ENCODE results near the gene RPP30. TPM values are rescaled to one million over a fixed set of nuclear protein-coding genes. Genes with fewer than 3 reads are reported as not detected.

Gene RPP30
- total RNA-seq, 3 donors from 2014 or later, result 31.8 to 48.7 (median 40.3) TPM

DNA sequence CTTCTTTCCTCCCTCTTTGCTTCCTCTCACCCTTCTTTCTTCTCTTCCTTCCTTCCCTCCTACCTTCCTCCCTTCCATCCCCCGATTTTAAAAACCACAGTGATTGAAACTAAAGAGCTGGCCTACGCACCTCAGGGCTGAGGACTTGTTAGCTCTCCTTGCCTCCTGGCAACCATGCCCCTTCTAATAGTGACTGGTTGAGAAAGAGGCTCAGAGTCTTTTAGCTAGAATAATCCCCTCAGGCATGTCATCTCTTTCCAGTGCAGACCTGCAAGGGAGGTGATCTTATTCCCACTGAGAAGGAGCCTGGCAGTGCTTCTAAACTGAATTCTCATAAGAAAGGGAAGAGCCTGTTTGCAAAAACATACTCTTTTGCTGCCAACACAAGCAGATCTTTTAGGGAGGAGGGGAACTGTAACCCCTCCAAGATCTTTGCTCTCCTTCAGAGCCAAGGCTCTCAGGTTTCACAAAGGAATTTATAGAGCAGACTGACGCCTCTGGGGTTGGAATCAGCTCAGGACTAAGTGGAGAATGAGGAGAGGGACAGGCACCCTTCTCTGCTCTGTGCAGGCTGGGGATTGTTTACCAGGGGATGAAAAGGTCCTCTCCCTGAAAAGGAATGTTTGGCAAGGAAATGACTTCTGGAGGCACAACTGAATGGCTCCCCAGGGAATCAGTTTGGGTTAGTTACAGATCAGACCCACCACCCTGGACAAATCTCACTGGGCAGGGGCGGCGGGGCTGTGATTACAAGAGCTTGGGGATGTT, 58.5 kb downstream of the RPP30 start:
- H3K27ac ChIP-seq, result peak overlapping the region; percentile 62 to 87
- DNase-seq (ENCODE audit: low spot score in 2 of 2), result peak in 1 of 2 donors; percentile 65
- intact Hi-C loops (cut with DNase I; ENCODE audit: low total_unique reads), result no loop called here

DNA sequence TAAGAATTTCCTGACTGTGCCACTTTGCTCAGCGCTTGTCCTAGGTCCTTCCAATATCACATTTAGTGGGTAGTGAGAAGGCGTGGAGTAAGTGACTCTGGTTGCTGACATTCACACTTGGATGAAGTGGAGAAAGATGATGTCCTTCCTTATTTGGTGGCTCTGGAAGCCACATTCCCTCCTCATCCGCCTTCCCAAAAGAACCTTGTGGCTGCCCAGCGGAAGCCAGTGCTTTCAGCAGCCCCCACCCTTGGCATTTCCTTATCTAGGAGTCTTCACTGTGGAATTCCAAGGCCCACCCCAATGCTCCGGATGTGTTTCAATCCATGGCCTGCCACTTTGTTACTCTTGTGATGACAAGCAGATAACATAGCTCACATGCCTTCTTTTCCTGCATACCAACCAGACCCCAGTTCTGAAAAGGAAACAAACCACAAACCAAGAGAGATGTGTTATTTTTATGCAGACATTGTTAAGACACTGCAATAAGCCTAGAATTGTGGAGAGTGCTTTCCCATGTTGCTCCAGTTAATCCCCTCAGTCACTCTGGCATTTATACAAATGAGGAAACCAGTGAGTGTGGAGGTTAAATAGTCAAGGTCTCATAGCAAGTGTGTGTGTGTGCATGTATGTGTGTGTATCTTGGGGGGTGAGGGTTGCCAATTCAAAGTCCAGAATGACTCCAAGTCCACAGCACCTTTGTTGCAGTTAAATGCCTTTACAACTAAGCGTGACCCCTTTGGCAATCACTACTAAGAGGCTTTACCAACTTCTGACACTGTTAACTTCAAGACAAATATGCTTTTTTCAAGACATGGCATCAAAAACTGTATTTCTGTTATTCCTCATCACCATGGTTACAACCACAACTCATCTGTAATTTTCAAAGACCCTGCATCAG, 59.4 kb downstream of the RPP30 start:
- peak in 1 of 2 donors; percentile 70 for DNase-seq (ENCODE audit: low spot score in 2 of 2)
- intact Hi-C loops (cut with DNase I; ENCODE audit: low total_unique reads), result no loop called here
- peaks cover 0 to 9% of the 10 kb centered on the region in 2 donors for H3K4me1 ChIP-seq
- no peaks in the 10 kb centered on the region for H3K36me3 ChIP-seq
- TF ChIP-seq, protein P1, sequence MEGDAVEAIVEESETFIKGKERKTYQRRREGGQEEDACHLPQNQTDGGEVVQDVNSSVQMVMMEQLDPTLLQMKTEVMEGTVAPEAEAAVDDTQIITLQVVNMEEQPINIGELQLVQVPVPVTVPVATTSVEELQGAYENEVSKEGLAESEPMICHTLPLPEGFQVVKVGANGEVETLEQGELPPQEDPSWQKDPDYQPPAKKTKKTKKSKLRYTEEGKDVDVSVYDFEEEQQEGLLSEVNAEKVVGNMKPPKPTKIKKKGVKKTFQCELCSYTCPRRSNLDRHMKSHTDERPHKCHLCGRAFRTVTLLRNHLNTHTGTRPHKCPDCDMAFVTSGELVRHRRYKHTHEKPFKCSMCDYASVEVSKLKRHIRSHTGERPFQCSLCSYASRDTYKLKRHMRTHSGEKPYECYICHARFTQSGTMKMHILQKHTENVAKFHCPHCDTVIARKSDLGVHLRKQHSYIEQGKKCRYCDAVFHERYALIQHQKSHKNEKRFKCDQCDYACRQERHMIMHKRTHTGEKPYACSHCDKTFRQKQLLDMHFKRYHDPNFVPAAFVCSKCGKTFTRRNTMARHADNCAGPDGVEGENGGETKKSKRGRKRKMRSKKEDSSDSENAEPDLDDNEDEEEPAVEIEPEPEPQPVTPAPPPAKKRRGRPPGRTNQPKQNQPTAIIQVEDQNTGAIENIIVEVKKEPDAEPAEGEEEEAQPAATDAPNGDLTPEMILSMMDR (IDR thresholded peaks at IDR 0.05), result no peak
- TF ChIP-seq POLR2AphosphoS5 (IDR thresholded peaks at IDR 0.05), result peak in 1 of 3 donors; percentile 10
- TF ChIP-seq POLR2A (IDR thresholded peaks at IDR 0.05), result no peak
- no peak overlapping the region for H3K4me3 ChIP-seq
- H3K27me3 ChIP-seq, result no peaks in the 10 kb centered on the region
- no peaks in the 10 kb centered on the region for H3K9me3 ChIP-seq
- H3K27ac ChIP-seq, result peak overlapping the region; percentile 62 to 87

More for the DNA sequence above, 58.5 kb downstream of the RPP30 start:
- Histone ChIP-seq H3K4me3 (no peak overlapping the region), H3K27me3 (no peaks in the 10 kb centered on the region), H3K36me3 (no peaks in the 10 kb centered on the region), H3K9me3 (no peaks in the 10 kb centered on the region), H3K4me1 (peaks cover 0 to 9% of the 10 kb centered on the region in 2 donors)
- TF ChIP-seq, protein P1 (IDR thresholded peaks at IDR 0.05), result no peak
- TF ChIP-seq POLR2AphosphoS5 (IDR thresholded peaks at IDR 0.05) (no peak), POLR2A (IDR thresholded peaks at IDR 0.05) (no peak)

DNA sequence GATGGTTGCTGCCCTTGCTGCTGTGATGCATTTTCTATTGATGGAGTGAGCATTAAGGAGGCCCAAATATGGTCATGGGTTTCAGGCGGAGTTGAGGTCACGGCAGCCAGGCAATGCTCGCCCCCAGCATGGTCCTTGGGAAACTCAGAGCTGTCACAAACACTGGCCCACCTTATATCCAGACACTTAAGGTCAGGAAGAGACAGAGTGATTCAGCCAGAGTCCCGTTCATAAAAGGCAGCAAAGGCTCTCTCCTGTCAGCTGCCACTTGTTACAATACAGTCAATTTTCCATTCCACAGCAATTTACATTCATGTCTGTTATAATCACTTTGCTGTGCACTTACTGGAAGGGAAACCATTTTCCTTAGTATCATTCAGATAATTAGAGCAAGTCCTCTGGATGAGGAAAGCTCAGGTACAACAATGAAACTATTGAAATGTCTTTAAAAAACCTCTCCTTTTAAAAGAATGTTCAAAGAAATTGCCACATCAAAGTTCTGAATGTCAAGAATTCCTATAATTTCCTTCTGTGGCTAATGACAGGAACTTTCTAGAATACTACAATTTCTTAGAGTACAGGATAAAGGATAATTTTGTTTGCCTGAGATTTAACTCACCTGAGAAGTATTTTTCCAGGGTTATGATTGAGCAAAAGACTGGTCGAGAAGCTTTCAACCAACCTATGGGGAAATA, 64.0 kb downstream of the RPP30 start:
- intact Hi-C loops (cut with DNase I; ENCODE audit: low total_unique reads), result no loop called here
- H3K9me3 ChIP-seq, result no peaks in the 10 kb centered on the region
- TF ChIP-seq POLR2AphosphoS5 (IDR thresholded peaks at IDR 0.05) (no peak), POLR2A (IDR thresholded peaks at IDR 0.05) (no peak)
- TF ChIP-seq, protein P1 (IDR thresholded peaks at IDR 0.05), result no peak
- peak overlapping the region; percentile 82 to 89 for H3K27ac ChIP-seq
- H3K27me3 ChIP-seq, result no peaks in the 10 kb centered on the region
- no peak overlapping the region for H3K4me3 ChIP-seq
- H3K36me3 ChIP-seq, result no peaks in the 10 kb centered on the region
- DNase-seq (ENCODE audit: low spot score in 2 of 2), result no peak
- peaks cover 0 to 4% of the 10 kb centered on the region in 2 donors for H3K4me1 ChIP-seq

DNA sequence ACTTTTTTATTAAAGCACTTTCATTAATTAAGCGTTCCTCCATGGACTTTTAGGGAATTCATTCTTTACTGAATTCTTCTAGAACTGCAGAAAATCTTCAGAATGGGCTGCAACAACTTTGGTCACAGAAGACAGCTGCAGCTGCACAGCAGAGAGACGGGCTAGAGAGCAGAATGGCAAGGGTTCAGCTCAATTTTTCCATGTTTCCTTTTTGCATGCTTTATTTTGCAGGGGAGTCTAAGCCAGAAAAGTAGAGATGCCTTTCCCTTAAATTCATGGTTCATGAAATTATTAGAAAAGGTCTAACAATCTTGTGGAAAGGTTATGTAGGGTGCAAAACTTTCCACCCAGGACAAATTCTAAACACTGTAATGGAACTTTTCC, 64.5 kb downstream of the RPP30 start:
- Histone ChIP-seq H3K36me3 (no peaks in the 10 kb centered on the region), H3K4me3 (no peak overlapping the region), H3K27ac (peak overlapping the region; percentile 2 to 82), H3K9me3 (no peaks in the 10 kb centered on the region), H3K27me3 (no peaks in the 10 kb centered on the region), H3K4me1 (no peaks in the 10 kb centered on the region)
- no peak for TF ChIP-seq POLR2A (IDR thresholded peaks at IDR 0.05)
- TF ChIP-seq, protein P1 (IDR thresholded peaks at IDR 0.05), result no peak
- TF ChIP-seq POLR2AphosphoS5 (IDR thresholded peaks at IDR 0.05), result no peak
- no peak for DNase-seq (ENCODE audit: low spot score in 2 of 2)
- intact Hi-C loops (cut with DNase I; ENCODE audit: low total_unique reads), result no loop called here
